Renal cortex interstitium (tissue), 11 donors: ENCODE results near the gene CD79A. TPM values are rescaled to one million over a fixed set of nuclear protein-coding genes. Genes with fewer than 3 reads are reported as not detected.

ENCODE experiments used
- DNase-seq, 11 donors: peaks; one replicate each; pipeline ENCODE4 v3.0.0-alpha.2; 2013; ENCODE audit warnings: low read depth in 9 of 11, low spot score in 4 of 11; ENCODE audit errors: extremely low read depth in 1 of 11
- polyA plus RNA-seq, 3 donors: library from polyadenylated mRNA; unstranded; fragments of 120-200 nt; gene quantifications; one replicate each; pipeline ENCODE4 v1.2.1, GENCODE V29; 2013; ENCODE audit not compliant: insufficient read length in 3 of 3

CD79A gene
- polyA plus RNA-seq, 3 donors, result 0.53 to 1.7 (median 1.6) TPM

- no peak for DNase-seq
Observed at GRCh38 chr19:41898235-41898634, 21.2 kb downstream of the CD79A start.

- DNase-seq, result no peak
Observed at GRCh38 chr19:41901707-41902360, 24.8 kb downstream of the CD79A start.

- DNase-seq, result no peak
Observed at GRCh38 chr19:41902594-41902993, 25.5 kb downstream of the CD79A start.

GRCh38 chr19:41903193-41903953 lies 26.3 kb downstream of the CD79A start:
- no peak for DNase-seq

GRCh38 chr19:41904118-41904870 lies 27.2 kb downstream of the CD79A start:
- no peak for DNase-seq

- DNase-seq, result no peak
Observed at GRCh38 chr19:41905273-41906002, 28.4 kb downstream of the CD79A start.

- no peak for DNase-seq
Observed at GRCh38 chr19:41906271-41906670, 29.2 kb downstream of the CD79A start.

GRCh38 chr19:41906916-41907680 lies 30.0 kb downstream of the CD79A start:
- no peak for DNase-seq

- DNase-seq, result no peak
Observed at GRCh38 chr19:41907994-41908615, 31.0 kb downstream of the CD79A start.

- DNase-seq, result no peak
Observed at GRCh38 chr19:41908724-41909464, 31.8 kb downstream of the CD79A start.

- DNase-seq, result no peak
Observed at GRCh38 chr19:41909706-41910105, 32.6 kb downstream of the CD79A start.

- no peak for DNase-seq
Observed at GRCh38 chr19:41910240-41910991, 33.3 kb downstream of the CD79A start.

GRCh38 chr19:41910992-41911888 lies 34.2 kb downstream of the CD79A start:
- DNase-seq, result no peak

- DNase-seq, result no peak
Observed at GRCh38 chr19:41911889-41912731, 35.0 kb downstream of the CD79A start.

- no peak for DNase-seq
Observed at GRCh38 chr19:41912899-41913537, 35.9 kb downstream of the CD79A start.
